HT-29 (cell line): ENCODE data around the gene CREM. TPM values are rescaled to one million over a fixed set of nuclear protein-coding genes. Genes with fewer than 3 reads are reported as not detected.
"Not testable (repeated sequence)": the region's sequence is repeated elsewhere in the genome, so short reads cannot be mapped to it uniquely, and the experiment has no call there.

Source experiments
- DNase-seq: peaks from one replicate; pipeline ENCODE4 v3.0.0-alpha.2; 2015; ENCODE audit warnings: low spot score
- total RNA-seq: library from RNA; depleted of rRNA; stranded (reverse); fragments of >200 nt; shearing (Covaris generic); gene quantifications from 2 replicates; pipeline ENCODE4 v1.2.3, GENCODE V29; 2014

CREM gene
- total RNA-seq, 1 experiment from 2014 or later: 23.1 TPM

- DNase-seq: no peak
Measured at GRCh38 chr10:35194471-35194870, 67.8 kb downstream of the CREM start.

- peak; percentile 4 for DNase-seq
Measured at GRCh38 chr10:35194906-35195305, 68.3 kb downstream of the CREM start.

- peak; percentile 87 for DNase-seq
Measured at GRCh38 chr10:35195361-35196306, 69.0 kb downstream of the CREM start.

- DNase-seq: no peak
Measured at GRCh38 chr10:35200487-35200886, 73.8 kb downstream of the CREM start.

GRCh38 chr10:35201234-35201633 is 74.6 kb downstream of the CREM start:
- no peak for DNase-seq

GRCh38 chr10:35202050-35202449 is 75.4 kb downstream of the CREM start:
- no peak for DNase-seq

GRCh38 chr10:35203745-35204144 is 77.1 kb downstream of the CREM start:
- no peak for DNase-seq

- no peak for DNase-seq
Measured at GRCh38 chr10:35204650-35205319, 78.1 kb downstream of the CREM start.

GRCh38 chr10:35206274-35206673 is 79.6 kb downstream of the CREM start:
- DNase-seq: no peak

- DNase-seq: no peak
Measured at GRCh38 chr10:35208536-35208935, 81.9 kb downstream of the CREM start.

GRCh38 chr10:35208949-35209613 is 82.4 kb downstream of the CREM start:
- DNase-seq: no peak

GRCh38 chr10:35210961-35211360 is 84.3 kb downstream of the CREM start:
- DNase-seq: no peak

GRCh38 chr10:35211390-35211789 is 84.7 kb downstream of the CREM start:
- no peak for DNase-seq

GRCh38 chr10:35212856-35213255 is 86.2 kb downstream of the CREM start:
- no peak for DNase-seq

- no peak for DNase-seq
Measured at GRCh38 chr10:35213699-35214098, 87.1 kb downstream of the CREM start.

GRCh38 chr10:35214607-35215020 is 88.0 kb downstream of the CREM start:
- DNase-seq: no peak

- DNase-seq: no peak
Measured at GRCh38 chr10:35215107-35215506, 88.5 kb downstream of the CREM start.

GRCh38 chr10:35216303-35216905 is 89.8 kb downstream of the CREM start:
- DNase-seq: no peak

- DNase-seq: not testable (repeated sequence)
Measured at GRCh38 chr10:35216956-35217355, 90.3 kb downstream of the CREM start.

- DNase-seq: no peak
Measured at GRCh38 chr10:35217455-35217854, 90.8 kb downstream of the CREM start.

- peak; percentile 92 for DNase-seq
Measured at GRCh38 chr10:35218339-35218955, 91.8 kb downstream of the CREM start.
